A673 (cell line): ENCODE results near the gene C3orf52. TPM values are rescaled to one million over a fixed set of nuclear protein-coding genes. Genes with fewer than 3 reads are reported as not detected.
"Not testable (repeated sequence)": the region's sequence is repeated elsewhere in the genome, so short reads cannot be mapped to it uniquely, and the experiment has no call there.

Source experiments
- BruUV-seq: library from RNA; stranded (reverse); fragments of 400-500 nt; replicated peaks from 2 replicates; lab custom pipeline; 2021; lab: Mats Ljungman, UMichigan
- CTCF ChIA-PET: fragments of 300-600 bp; sonication (Branson Sonifier 250); formaldehyde crosslinking; loops from one replicate; lab custom pipeline; 2022; ENCODE audit warnings: antibody characterized with exemption; lab: Charles Lee
- POLR2A ChIA-PET: fragments of 300-600 bp; sonication (Branson Sonifier 250); formaldehyde crosslinking; loops from one replicate; lab custom pipeline; 2022; ENCODE audit warnings: antibody characterized with exemption; ENCODE audit not compliant: low non-redundant PET; lab: Charles Lee
- DNase-seq: peaks from one replicate; pipeline ENCODE4 v3.0.0-alpha.2; 2015; ENCODE audit warnings: low spot score
- H3K27ac ChIP-seq: fragments of 200-600 bp; sonication (generic); 2 replicates; pipeline ENCODE4 v1.5.1; 2016; ENCODE audit warnings: mixed run types, low read depth, mild to moderate bottlenecking, mixed read lengths, antibody characterized with exemption, low read length; ENCODE audit not compliant: poor library complexity, severe bottlenecking
- H3K27me3 ChIP-seq: fragments of 200-600 bp; sonication (generic); replicated peaks from 2 replicates; pipeline ENCODE4 v1.6.1; 2017; ENCODE audit warnings: mixed run types, low read depth, mild to moderate bottlenecking, mixed read lengths, antibody characterized with exemption, low read length; ENCODE audit not compliant: insufficient read depth, poor library complexity
- H3K36me3 ChIP-seq: fragments of 200-600 bp; sonication (generic); 2 replicates; pipeline ENCODE4 v1.6.1; 2016; ENCODE audit warnings: mixed run types, mild to moderate bottlenecking, mixed read lengths, antibody characterized with exemption, low read length; ENCODE audit not compliant: insufficient read depth, poor library complexity, severe bottlenecking
- H3K4me1 ChIP-seq: fragments of 200-600 bp; sonication (generic); 2 replicates; pipeline ENCODE4 v1.6.1; 2017; ENCODE audit warnings: mixed run types, mild to moderate bottlenecking, mixed read lengths, antibody characterized with exemption, low read length; ENCODE audit not compliant: insufficient read depth, poor library complexity, severe bottlenecking
- H3K4me3 ChIP-seq: fragments of 200-600 bp; sonication (generic); 2 replicates; pipeline ENCODE4 v1.5.1; 2016; ENCODE audit warnings: low read depth, mixed run types, mild to moderate bottlenecking, mixed read lengths, low read length; ENCODE audit not compliant: poor library complexity, severe bottlenecking
- H3K9me3 ChIP-seq: fragments of 200-600 bp; sonication (generic); 2 replicates; pipeline ENCODE4 v1.6.1; 2016; ENCODE audit warnings: mixed run types, low read depth, mild to moderate bottlenecking, mixed read lengths, antibody characterized with exemption, low read length; ENCODE audit not compliant: poor library complexity, severe bottlenecking
- CTCF ChIP-seq: fragments of 300-800, 200-600 bp; sonication (generic); conservative IDR thresholded peaks from 2 replicates; pipeline ENCODE4 v1.5.1; 2017; ENCODE audit warnings: low read depth, mild to moderate bottlenecking, antibody characterized with exemption, low read length, moderate library complexity, mixed read lengths
- EZH2 ChIP-seq: fragments of 200-600 bp; sonication (generic); IDR thresholded peaks from 2 replicates; pipeline ENCODE4 v1.6.1; 2017; ENCODE audit warnings: borderline replicate concordance, low read depth, mild to moderate bottlenecking, mixed read lengths, antibody characterized with exemption, low read length; ENCODE audit not compliant: poor library complexity, severe bottlenecking
- intact Hi-C: fragments of 100-400 bp; cut with micrococcal nuclease; formaldehyde crosslinking; loops from one replicate; pipeline ENCODE4 v1.10.0; 2022; ENCODE audit not compliant: unreplicated experiment
- total RNA-seq: library from RNA; stranded (reverse); gene quantifications from 2 replicates; pipeline ENCODE4 v1.2.3, GENCODE V29; 2021

Gene C3orf52
- total RNA-seq, 1 experiment from 2014 or later: 0.73 TPM

- intact Hi-C loops: no loop called here
- Histone ChIP-seq H3K27me3 (no peaks in the 10 kb centered on the region), H3K36me3 (no peaks in the 10 kb centered on the region), H3K4me1 (no peaks in the 10 kb centered on the region), H3K4me3 (no peak overlapping the region), H3K27ac (no peak overlapping the region), H3K9me3 (no peaks in the 10 kb centered on the region)
- CTCF ChIA-PET: no interaction called here
- POLR2A ChIA-PET: no interaction called here
- no peak for DNase-seq
- no TSS peak for BruUV-seq
- TF ChIP-seq CTCF (no peak), EZH2 (no peak)
Observed at GRCh38 chr3:112061152-112061551, 25.0 kb upstream of the C3orf52 start.

- intact Hi-C loops, H3K27ac ChIP-seq, H3K9me3 ChIP-seq, H3K27me3 ChIP-seq, DNase-seq, H3K4me3 ChIP-seq, H3K36me3 ChIP-seq, H3K4me1 ChIP-seq, POLR2A ChIA-PET, BruUV-seq, CTCF ChIA-PET: not testable (repeated sequence)
Observed at GRCh38 chr3:112072387-112073060, 13.7 kb upstream of the C3orf52 start.

GRCh38 chr3:112074006-112074405 is 12.2 kb upstream of the C3orf52 start:
- CTCF ChIA-PET: no interaction called here
- no TSS peak for BruUV-seq
- no peak overlapping the region for H3K27ac ChIP-seq
- no peak for TF ChIP-seq CTCF
- no peak for TF ChIP-seq EZH2
- POLR2A ChIA-PET: no interaction called here
- intact Hi-C loops: no loop called here
- DNase-seq: no peak
- H3K36me3 ChIP-seq: no peaks in the 10 kb centered on the region
- H3K9me3 ChIP-seq: no peaks in the 10 kb centered on the region
- no peak overlapping the region for H3K4me3 ChIP-seq
- no peaks in the 10 kb centered on the region for H3K27me3 ChIP-seq
- no peaks in the 10 kb centered on the region for H3K4me1 ChIP-seq
